Calu3 (cell line): ENCODE results near the gene MRPL57. TPM values are rescaled to one million over a fixed set of nuclear protein-coding genes. Genes with fewer than 3 reads are reported as not detected.
A peak's percentile ranks its signal among the peaks of the same experiment; 100 is the strongest.

Experiments
- BruUV-seq: library from RNA; stranded (reverse); fragments of 400-500 nt; replicated peaks from 2 replicates; lab custom pipeline; 2021; lab: Mats Ljungman, UMichigan
- CTCF ChIA-PET: fragments of 300-600 bp; sonication (Branson Sonifier 250); formaldehyde crosslinking; loops from one replicate; lab custom pipeline; 2022; ENCODE audit warnings: antibody characterized with exemption; lab: Charles Lee
- DNase-seq: peaks from one replicate; pipeline ENCODE4 v3.0.0; 2022
- H3K27ac Mint-ChIP-seq: one replicate; pipeline ENCODE4 v1.8.0; 2022; ENCODE audit warnings: mixed read lengths; ENCODE audit not compliant: unreplicated experiment
- H3K27me3 Mint-ChIP-seq: one replicate; pipeline ENCODE4 v1.8.0; 2022; ENCODE audit warnings: mixed read lengths; ENCODE audit not compliant: unreplicated experiment
- H3K36me3 Mint-ChIP-seq: one replicate; pipeline ENCODE4 v1.8.0; 2022; ENCODE audit warnings: mild to moderate bottlenecking, moderate library complexity, mixed read lengths; ENCODE audit not compliant: insufficient read depth, unreplicated experiment
- H3K4me1 Mint-ChIP-seq: one replicate; pipeline ENCODE4 v1.8.0; 2022; ENCODE audit warnings: mild to moderate bottlenecking, low read depth, mixed read lengths; ENCODE audit not compliant: unreplicated experiment
- H3K4me3 Mint-ChIP-seq: one replicate; pipeline ENCODE4 v1.8.0; 2022; ENCODE audit warnings: mild to moderate bottlenecking, low read depth, moderate library complexity, mixed read lengths; ENCODE audit not compliant: unreplicated experiment
- H3K9me3 Mint-ChIP-seq: one replicate; pipeline ENCODE4 v1.8.0; 2022; ENCODE audit warnings: low read depth, mixed read lengths; ENCODE audit not compliant: unreplicated experiment
- CTCF ChIP-seq: fragments of 200-600 bp; IDR thresholded peaks from one replicate; pipeline ENCODE4 v1.8.0; 2022; ENCODE audit warnings: antibody characterized with exemption; ENCODE audit not compliant: unreplicated experiment
- intact Hi-C: fragments of 100-400 bp; cut with micrococcal nuclease; formaldehyde crosslinking; loops from one replicate; pipeline ENCODE4 v1.10.0; 2022; ENCODE audit not compliant: unreplicated experiment
- total RNA-seq: library from RNA; stranded (reverse); gene quantifications from 2 replicates; pipeline ENCODE4 v1.2.3, GENCODE V29; 2022

Gene MRPL57
- total RNA-seq, 1 experiment from 2014 or later, result 15.2 TPM

- intact Hi-C loops, result loop anchor here (10.0 kb wide), 1 partner anchor 103 kb away; no protein-coding TSS in a partner anchor
- BruUV-seq, result no TSS peak
These were observed 38.8 kb upstream of the MRPL57 start for GRCh38 chr13:21137696-21138095.

DNA sequence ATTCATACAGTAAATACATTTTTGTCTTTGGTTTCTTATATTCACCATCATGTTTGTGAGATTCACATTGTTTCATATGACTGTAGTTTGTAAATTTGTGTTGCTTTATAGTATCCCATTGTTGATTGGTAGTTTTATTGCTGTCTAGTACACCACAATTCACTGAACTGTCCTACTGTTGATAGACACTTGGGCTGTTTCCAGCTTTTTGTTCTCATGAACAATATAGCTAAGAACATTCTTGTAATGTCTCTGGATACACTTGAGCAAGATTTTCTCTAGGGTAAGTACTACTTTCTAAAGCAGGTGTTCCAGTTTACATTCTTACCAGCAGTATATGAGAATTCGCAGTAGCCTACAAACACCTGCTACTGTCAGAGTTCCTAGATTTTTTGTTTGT is 37.9 kb upstream of the MRPL57 start:
- intact Hi-C loops, result loop anchor here (10.0 kb wide), 1 partner anchor 104 kb away; no protein-coding TSS in a partner anchor
- no peaks in the 10 kb centered on the region for H3K9me3 Mint-ChIP-seq
- DNase-seq, result no peak
- no peak overlapping the region for H3K4me3 Mint-ChIP-seq
- CTCF ChIA-PET, result interaction anchor here (0.6 kb wide), 1 partner anchor 13 kb away, joined by 3 read pairs; no protein-coding TSS in a partner anchor
- BruUV-seq, result no TSS peak
- peak overlapping the region; percentile 45 for H3K27ac Mint-ChIP-seq
- peaks cover 31% of the 10 kb centered on the region for H3K36me3 Mint-ChIP-seq
- TF ChIP-seq CTCF, result no peak
- H3K4me1 Mint-ChIP-seq, result no peaks in the 10 kb centered on the region
- no peaks in the 10 kb centered on the region for H3K27me3 Mint-ChIP-seq

More at GRCh38 chr13:21137696-21138095, 38.8 kb upstream of the MRPL57 start:
- peak; percentile 19 for DNase-seq
- Mint-ChIP-seq H3K4me3 (no peak overlapping the region), H3K27me3 (no peaks in the 10 kb centered on the region), H3K4me1 (no peaks in the 10 kb centered on the region), H3K36me3 (peaks cover 26% of the 10 kb centered on the region), H3K9me3 (no peaks in the 10 kb centered on the region), H3K27ac (no peak overlapping the region)
- CTCF ChIA-PET, result no interaction called here
- TF ChIP-seq CTCF, result no peak

DNA sequence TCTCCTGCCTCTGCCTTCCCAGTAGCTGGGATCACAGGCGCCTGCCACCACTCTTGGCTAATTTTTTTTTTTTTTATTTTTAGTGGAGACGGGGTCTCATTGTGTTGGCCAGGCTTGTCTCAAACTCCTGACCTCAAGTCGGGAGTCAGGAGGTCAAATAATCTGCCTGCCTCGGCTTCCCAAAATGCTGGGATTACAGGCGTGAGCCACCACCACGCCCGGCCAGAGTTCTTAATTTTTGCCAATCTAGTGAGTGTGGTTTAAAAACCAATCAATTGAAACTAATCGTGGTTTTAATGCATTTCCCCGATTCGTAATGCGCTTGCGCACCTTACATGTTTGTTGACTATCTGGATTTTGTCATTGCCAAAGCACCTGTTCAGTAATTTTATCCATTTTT is 37.1 kb upstream of the MRPL57 start:
- intact Hi-C loops, result loop anchor here (10.0 kb wide), 1 partner anchor 105 kb away; no protein-coding TSS in a partner anchor
- peak overlapping the region; percentile 96 for H3K27ac Mint-ChIP-seq
- no peaks in the 10 kb centered on the region for H3K4me1 Mint-ChIP-seq
- H3K9me3 Mint-ChIP-seq, result no peaks in the 10 kb centered on the region
- CTCF ChIA-PET, result no interaction called here
- no peak for TF ChIP-seq CTCF
- no peak for DNase-seq
- peak overlapping the region; percentile 93 for H3K4me3 Mint-ChIP-seq
- no peaks in the 10 kb centered on the region for H3K27me3 Mint-ChIP-seq
- no TSS peak for BruUV-seq
- peaks cover 36% of the 10 kb centered on the region for H3K36me3 Mint-ChIP-seq

- TF ChIP-seq CTCF, result no peak
- Mint-ChIP-seq H3K36me3 (peaks cover 48% of the 10 kb centered on the region), H3K27me3 (no peaks in the 10 kb centered on the region), H3K4me3 (no peak overlapping the region), H3K27ac (peak overlapping the region; percentile 27), H3K4me1 (peaks cover 5% of the 10 kb centered on the region), H3K9me3 (no peaks in the 10 kb centered on the region)
- no TSS peak for BruUV-seq
- intact Hi-C loops, result no loop called here
- CTCF ChIA-PET, result interaction anchor here (1.2 kb wide), 1 partner anchor 29 kb away, joined by 3 read pairs; no protein-coding TSS in a partner anchor
- no peak for DNase-seq
These were observed 33.7 kb upstream of the MRPL57 start for GRCh38 chr13:21142766-21143165.
